PC-9 (cell line): ENCODE results near the gene POLD3. TPM values are rescaled to one million over a fixed set of nuclear protein-coding genes. Genes with fewer than 3 reads are reported as not detected.

Source experiments
- BruUV-seq: library from RNA; stranded (reverse); fragments of 400-500 nt; replicated peaks from 2 replicates; lab custom pipeline; 2021; lab: Mats Ljungman, UMichigan
- CTCF ChIA-PET: fragments of 300-600 bp; sonication (Branson Sonifier 250); formaldehyde crosslinking; loops from one replicate; lab custom pipeline; 2022; ENCODE audit warnings: antibody characterized with exemption; lab: Charles Lee
- POLR2A ChIA-PET: fragments of 300-600 bp; sonication (Branson Sonifier 250); formaldehyde crosslinking; loops from one replicate; lab custom pipeline; 2022; ENCODE audit warnings: antibody characterized with exemption; ENCODE audit not compliant: unreplicated experiment; lab: Charles Lee
- DNase-seq, 2 experiments: peaks; one replicate each; pipeline versions ENCODE4 v3.0.0 to v3.0.0-alpha.2; 2015 to 2022; ENCODE audit warnings: mixed read lengths in 1 of 2
- H2AFZ ChIP-seq: fragments of 200-600 bp; sonication (generic); 2 replicates; pipeline ENCODE4 v1.8.1; 2017; ENCODE audit warnings: antibody characterized with exemption
- H3F3A ChIP-seq: fragments of 200-600 bp; sonication (generic); 2 replicates; pipeline ENCODE4 v1.8.1; 2017; ENCODE audit warnings: antibody characterized with exemption, mild to moderate bottlenecking, low read depth; ENCODE audit not compliant: insufficient read depth
- H3K27ac ChIP-seq: fragments of 200-600 bp; sonication (generic); 2 replicates; pipeline ENCODE4 v1.6.1; 2016; ENCODE audit warnings: mixed run types
- H3K27me3 ChIP-seq: fragments of 200-600 bp; sonication (generic); 2 replicates; pipeline ENCODE4 v1.6.1; 2016; ENCODE audit warnings: low read depth, mixed run types; ENCODE audit not compliant: insufficient read depth
- H3K36me3 ChIP-seq: fragments of 200-600 bp; sonication (generic); 2 replicates; pipeline ENCODE4 v1.6.1; 2016; ENCODE audit warnings: low read depth, mixed run types
- H3K4me1 ChIP-seq: fragments of 200-600 bp; sonication (generic); replicated peaks from 2 replicates; pipeline ENCODE4 v1.6.1; 2016; ENCODE audit warnings: mixed run types; ENCODE audit not compliant: insufficient read depth
- H3K4me2 ChIP-seq: fragments of 200-600 bp; sonication (generic); 2 replicates; pipeline ENCODE4 v1.6.1; 2017; ENCODE audit warnings: mixed run types
- H3K4me3 ChIP-seq: fragments of 200-600 bp; sonication (generic); 2 replicates; pipeline ENCODE4 v1.6.1; 2016; ENCODE audit warnings: mixed run types
- H3K79me2 ChIP-seq: fragments of 200-600 bp; sonication (generic); 2 replicates; pipeline ENCODE4 v1.6.1; 2017; ENCODE audit warnings: low read depth, mixed run types
- H3K9me2 ChIP-seq: fragments of 200-600 bp; sonication (generic); 2 replicates; pipeline ENCODE4 v1.8.1; 2017; ENCODE audit warnings: mild to moderate bottlenecking; ENCODE audit not compliant: insufficient read depth
- H3K9me3 ChIP-seq: fragments of 200-600 bp; sonication (generic); 2 replicates; pipeline ENCODE4 v1.8.1; 2016; ENCODE audit warnings: low read depth; ENCODE audit not compliant: insufficient read depth
- H4K20me1 ChIP-seq: fragments of 200-600 bp; sonication (generic); 2 replicates; pipeline ENCODE4 v1.8.1; 2017; ENCODE audit not compliant: insufficient read depth
- CTCF ChIP-seq: fragments of 200-600 bp; sonication (generic); conservative IDR thresholded peaks from 2 replicates; pipeline ENCODE4 v1.6.1; 2017; ENCODE audit warnings: mixed run types, antibody characterized with exemption, mild to moderate bottlenecking, moderate library complexity
- EZH2 ChIP-seq: fragments of 200-600 bp; sonication (generic); IDR thresholded peaks from 2 replicates; pipeline ENCODE4 v1.8.0; 2017; ENCODE audit warnings: antibody characterized with exemption, low read depth
- intact Hi-C: fragments of 100-400 bp; cut with micrococcal nuclease; formaldehyde crosslinking; loops from one replicate; pipeline ENCODE4 v1.10.0; 2022; ENCODE audit not compliant: unreplicated experiment
- total RNA-seq: library from RNA; stranded (reverse); gene quantifications from 2 replicates; pipeline ENCODE4 v1.2.3, GENCODE V29; 2021

POLD3 gene
- total RNA-seq, 1 experiment from 2014 or later = 44.1 TPM

- CTCF ChIA-PET = interaction anchor here (0.5 to 0.6 kb wide), 3 partner anchors 127 to 611 kb away, joined by 3 to 10 read pairs (median 4); no protein-coding TSS in a partner anchor
- H3K27ac ChIP-seq = no peak overlapping the region
- no TSS peak for BruUV-seq
- H3K9me2 ChIP-seq = no peaks in the 10 kb centered on the region
- no peak overlapping the region for H3K4me2 ChIP-seq
- TF ChIP-seq CTCF = no peak
- TF ChIP-seq EZH2 = no peak
- H3K36me3 ChIP-seq = no peaks in the 10 kb centered on the region
- intact Hi-C loops = no loop called here
- no peak overlapping the region for H3K4me3 ChIP-seq
- no peaks in the 10 kb centered on the region for H3K9me3 ChIP-seq
- POLR2A ChIA-PET = interaction anchor here (0.6 kb wide), 1 partner anchor 55 kb away, joined by 3 read pairs; no protein-coding TSS in a partner anchor
- DNase-seq = no peak
- H3K4me1 ChIP-seq = peaks cover 13% of the 10 kb centered on the region
- no peaks in the 10 kb centered on the region for H3K27me3 ChIP-seq
- no peaks in the 10 kb centered on the region for H4K20me1 ChIP-seq
- H2AFZ ChIP-seq = no peak overlapping the region
- 0 out of 2 replicates have a peak, but pooled peaks cover 15% of the 10 kb centered on the region for H3F3A ChIP-seq
- H3K79me2 ChIP-seq = no peaks in the 10 kb centered on the region
Measured at GRCh38 chr11:74577181-74577580, 15.2 kb upstream of the POLD3 start.

- TF ChIP-seq EZH2 (no peak), CTCF (no peak)
- Histone ChIP-seq H3K4me3 (no peak overlapping the region), H4K20me1 (no peaks in the 10 kb centered on the region), H3K27me3 (no peaks in the 10 kb centered on the region), H3K4me1 (peaks cover 13% of the 10 kb centered on the region), H3K9me3 (no peaks in the 10 kb centered on the region), H3F3A (0 out of 2 replicates have a peak, but pooled peaks cover 15% of the 10 kb centered on the region), H3K27ac (no peak overlapping the region), H3K36me3 (no peaks in the 10 kb centered on the region), H3K9me2 (no peaks in the 10 kb centered on the region), H2AFZ (no peak overlapping the region), H3K4me2 (no peak overlapping the region), H3K79me2 (no peaks in the 10 kb centered on the region)
- DNase-seq = no peak
- no TSS peak for BruUV-seq
- intact Hi-C loops = no loop called here
- POLR2A ChIA-PET = interaction anchor here (0.5 kb wide), 1 partner anchor 183 kb away, joined by 3 read pairs; no protein-coding TSS in a partner anchor
- CTCF ChIA-PET = no interaction called here
Measured at GRCh38 chr11:74577624-74578396, 14.6 kb upstream of the POLD3 start.

- Histone ChIP-seq H3K27me3 (no peaks in the 10 kb centered on the region), H3K79me2 (no peaks in the 10 kb centered on the region), H3K9me2 (no peaks in the 10 kb centered on the region), H3K36me3 (no peaks in the 10 kb centered on the region), H3K4me2 (no peak overlapping the region), H3K4me3 (no peak overlapping the region), H3K27ac (no peak overlapping the region), H3K9me3 (no peaks in the 10 kb centered on the region), H2AFZ (no peak overlapping the region), H4K20me1 (no peaks in the 10 kb centered on the region), H3F3A (0 out of 2 replicates have a peak, but pooled peaks cover 15% of the 10 kb centered on the region), H3K4me1 (peaks cover 13% of the 10 kb centered on the region)
- ChIA-PET POLR2A (interaction anchor here (0.5 kb wide), 1 partner anchor 86 kb away, joined by 4 read pairs; the partner anchor contains the start of gene LIPT2), CTCF (interaction anchor here (0.6 kb wide), 1 partner anchor 123 kb away, joined by 5 read pairs; no protein-coding TSS in a partner anchor)
- DNase-seq = no peak
- no TSS peak for BruUV-seq
- intact Hi-C loops = no loop called here
- TF ChIP-seq EZH2 (no peak), CTCF (no peak)
Measured at GRCh38 chr11:74579577-74580270, 12.7 kb upstream of the POLD3 start.
